Measurements from ENCODE around the gene PHETA1.
A peak's percentile ranks its signal among the peaks of the same experiment; 100 is the strongest.

The PHETA1 gene

DNA sequence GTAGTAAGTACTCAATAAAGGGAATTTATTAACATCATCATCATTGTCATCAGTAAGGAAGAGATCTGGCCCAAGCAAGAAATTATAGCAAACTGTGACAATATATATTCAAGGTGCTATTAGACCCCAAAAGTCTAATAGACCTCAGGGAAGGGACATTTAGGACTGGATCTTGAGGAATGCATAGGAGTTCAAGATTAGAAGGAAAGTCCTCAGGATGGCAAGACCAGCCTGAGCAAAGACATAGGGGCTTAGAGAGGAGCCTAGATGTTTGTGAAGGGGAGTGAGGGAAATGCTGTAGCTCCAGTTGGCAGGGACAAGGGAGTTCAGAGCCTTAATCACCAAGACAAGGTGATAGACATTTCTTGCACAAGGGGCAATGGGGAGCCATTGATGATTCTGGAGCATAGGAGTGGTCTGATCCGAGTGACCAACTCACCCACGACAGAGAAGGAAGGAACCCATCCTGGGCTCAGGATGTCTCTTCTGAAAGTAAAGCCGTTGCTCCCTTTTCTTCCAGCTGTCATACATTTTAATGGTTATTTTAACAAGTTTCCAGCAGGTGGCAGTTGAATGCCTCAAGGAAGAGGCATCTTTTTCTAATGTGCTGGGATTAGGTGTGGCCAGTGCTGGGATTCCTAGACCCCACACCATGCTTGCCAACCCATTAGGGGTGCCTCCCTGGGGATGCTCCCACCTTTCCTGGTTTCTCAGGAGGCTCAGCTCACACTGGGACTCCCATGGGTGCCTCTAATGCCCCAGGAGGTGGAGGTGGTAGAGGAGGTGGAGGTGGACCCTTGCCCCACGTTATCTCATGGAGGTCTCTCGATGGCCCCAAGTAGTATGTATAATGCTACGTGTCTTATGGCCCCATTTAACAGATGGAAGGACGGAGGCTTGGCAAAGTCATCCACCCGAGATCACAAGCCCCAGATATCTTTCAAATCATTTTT lies 37.8 kb downstream of the PHETA1 start:
- DNase-seq (ENCODE audit: low read depth in 2 of 2), result peak; percentile 38 to 71
- TF ChIP-seq, protein P1, sequence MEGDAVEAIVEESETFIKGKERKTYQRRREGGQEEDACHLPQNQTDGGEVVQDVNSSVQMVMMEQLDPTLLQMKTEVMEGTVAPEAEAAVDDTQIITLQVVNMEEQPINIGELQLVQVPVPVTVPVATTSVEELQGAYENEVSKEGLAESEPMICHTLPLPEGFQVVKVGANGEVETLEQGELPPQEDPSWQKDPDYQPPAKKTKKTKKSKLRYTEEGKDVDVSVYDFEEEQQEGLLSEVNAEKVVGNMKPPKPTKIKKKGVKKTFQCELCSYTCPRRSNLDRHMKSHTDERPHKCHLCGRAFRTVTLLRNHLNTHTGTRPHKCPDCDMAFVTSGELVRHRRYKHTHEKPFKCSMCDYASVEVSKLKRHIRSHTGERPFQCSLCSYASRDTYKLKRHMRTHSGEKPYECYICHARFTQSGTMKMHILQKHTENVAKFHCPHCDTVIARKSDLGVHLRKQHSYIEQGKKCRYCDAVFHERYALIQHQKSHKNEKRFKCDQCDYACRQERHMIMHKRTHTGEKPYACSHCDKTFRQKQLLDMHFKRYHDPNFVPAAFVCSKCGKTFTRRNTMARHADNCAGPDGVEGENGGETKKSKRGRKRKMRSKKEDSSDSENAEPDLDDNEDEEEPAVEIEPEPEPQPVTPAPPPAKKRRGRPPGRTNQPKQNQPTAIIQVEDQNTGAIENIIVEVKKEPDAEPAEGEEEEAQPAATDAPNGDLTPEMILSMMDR (IDR thresholded peaks at IDR 0.05; ENCODE audit: low read depth, low read length), result peak; percentile 56
- no peak overlapping the region for H3K4me3 ChIP-seq (replicated peaks in 1 of 2; ENCODE audit: low read depth in 2 of 2, low read length in 2 of 2)

DNA sequence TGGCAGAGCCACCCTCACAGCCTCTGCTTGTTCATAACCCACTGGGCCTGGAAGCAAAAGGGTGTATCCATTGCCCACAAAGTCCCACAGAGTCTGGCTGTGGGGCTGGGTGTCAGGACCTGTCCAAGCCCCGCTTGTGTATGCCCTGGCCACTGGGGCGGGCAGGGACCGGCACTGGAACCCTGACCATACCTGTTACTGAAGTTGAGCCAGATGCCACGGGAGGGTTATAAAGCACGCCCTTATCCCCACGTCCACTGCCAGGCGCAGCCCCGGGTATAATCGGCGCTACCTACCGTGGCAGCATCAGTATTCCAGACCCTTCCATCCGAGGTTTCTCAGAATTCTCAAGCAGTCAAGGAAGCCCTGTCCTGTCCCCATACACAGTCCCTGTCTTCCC lies 40.8 kb downstream of the PHETA1 start:
- H3K4me3 ChIP-seq (replicated peaks in 1 of 2; ENCODE audit: low read depth in 2 of 2, low read length in 2 of 2), result no peak overlapping the region
- TF ChIP-seq, protein P1 (IDR thresholded peaks at IDR 0.05; ENCODE audit: low read depth, low read length), result no peak
- DNase-seq (ENCODE audit: low read depth in 2 of 2), result no peak

DNA sequence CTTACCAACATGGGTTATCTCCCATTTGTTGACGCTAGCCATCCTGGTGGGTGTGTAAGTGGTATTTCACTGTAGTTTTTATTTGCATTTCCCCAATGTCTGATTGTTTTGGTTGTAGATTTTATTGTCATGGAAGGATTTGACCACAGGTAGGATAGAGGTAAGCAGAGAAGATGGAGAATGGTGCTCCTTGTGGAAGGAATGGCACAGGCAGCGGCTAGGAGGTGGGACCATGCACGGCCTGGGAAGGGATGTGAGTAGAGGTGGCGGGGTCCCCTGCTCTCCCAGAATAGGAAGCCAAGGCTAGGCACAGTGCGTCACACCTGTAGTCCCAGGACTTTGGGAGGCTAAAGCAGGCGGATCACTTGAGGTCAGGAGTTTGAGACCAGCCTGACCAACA lies 41.4 kb downstream of the PHETA1 start:
- no peak overlapping the region for H3K4me3 ChIP-seq (replicated peaks in 1 of 2; ENCODE audit: low read depth in 2 of 2, low read length in 2 of 2)
- no peak for DNase-seq (ENCODE audit: low read depth in 2 of 2)
- TF ChIP-seq, protein P1 (IDR thresholded peaks at IDR 0.05; ENCODE audit: low read depth, low read length), result no peak

DNA sequence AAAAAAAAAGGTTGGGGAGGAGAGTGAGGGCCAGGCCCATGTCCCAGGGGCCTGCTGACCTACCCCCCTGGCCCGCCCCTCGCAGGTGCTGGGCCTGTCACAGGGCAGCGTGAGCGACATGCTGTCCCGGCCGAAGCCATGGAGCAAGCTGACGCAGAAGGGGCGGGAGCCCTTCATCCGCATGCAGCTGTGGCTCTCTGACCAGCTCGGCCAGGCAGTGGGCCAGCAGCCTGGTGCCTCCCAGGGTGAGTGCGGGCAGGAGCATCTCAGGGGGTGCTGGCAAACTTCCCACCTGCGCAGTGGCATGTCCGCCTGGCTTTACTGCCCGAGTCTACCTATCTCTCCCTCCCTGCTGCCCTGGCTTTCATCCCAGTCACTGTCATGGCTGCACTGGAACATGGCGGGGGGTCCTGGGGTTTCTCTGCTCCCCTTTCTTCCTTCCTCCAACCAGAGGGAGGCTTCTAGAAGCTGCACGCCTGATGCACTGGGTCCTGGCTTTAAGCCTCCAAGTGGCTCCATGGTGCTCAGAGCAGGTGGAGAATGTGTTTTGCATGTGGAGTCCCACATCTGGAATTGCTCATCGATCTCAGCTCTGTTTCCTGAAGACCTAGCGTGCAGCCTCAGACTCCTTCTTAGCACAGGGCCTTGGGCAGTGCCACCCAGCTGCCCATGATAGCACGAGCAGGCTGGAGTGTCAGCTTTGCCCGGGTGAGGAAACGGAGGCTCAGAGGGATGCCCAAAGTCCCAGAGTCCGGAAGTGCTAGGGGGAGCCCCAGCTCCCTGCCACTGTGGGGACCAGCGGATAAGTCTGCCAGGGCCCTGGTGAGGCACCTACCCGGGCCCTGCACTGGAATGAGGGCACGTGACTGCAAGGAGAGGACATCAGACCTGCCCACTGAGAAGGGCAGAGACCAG lies 46.3 kb downstream of the PHETA1 start:
- TF ChIP-seq, protein P1 (IDR thresholded peaks at IDR 0.05; ENCODE audit: low read depth, low read length), result no peak
- DNase-seq (ENCODE audit: low read depth in 2 of 2), result peak in 1 of 2 donors; percentile 7
- no peak overlapping the region for H3K4me3 ChIP-seq (replicated peaks in 1 of 2; ENCODE audit: low read depth in 2 of 2, low read length in 2 of 2)

DNA sequence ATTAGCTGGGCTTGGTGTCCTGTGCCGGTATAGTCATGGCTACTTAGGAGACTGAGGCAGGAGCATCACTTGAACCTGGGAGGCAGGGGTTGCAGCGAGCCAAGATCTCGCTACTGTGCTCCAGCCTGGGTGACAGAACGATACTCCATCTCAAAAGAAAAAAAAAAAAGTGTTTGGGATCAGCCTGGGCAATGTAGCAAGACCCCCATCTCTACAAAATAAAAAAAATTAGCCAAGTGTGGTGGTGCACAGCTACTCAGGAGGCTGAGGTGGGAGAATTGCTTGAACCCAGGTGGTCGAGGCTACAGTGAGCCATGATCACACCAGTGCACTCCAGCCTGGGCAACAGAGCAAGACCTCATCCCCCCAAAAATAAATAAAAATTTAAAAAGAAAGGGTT lies 47.6 kb downstream of the PHETA1 start:
- TF ChIP-seq, protein P1 (IDR thresholded peaks at IDR 0.05; ENCODE audit: low read depth, low read length), result no peak
- DNase-seq (ENCODE audit: low read depth in 2 of 2), result no peak
- H3K4me3 ChIP-seq (replicated peaks in 1 of 2; ENCODE audit: low read depth in 2 of 2, low read length in 2 of 2), result no peak overlapping the region

DNA sequence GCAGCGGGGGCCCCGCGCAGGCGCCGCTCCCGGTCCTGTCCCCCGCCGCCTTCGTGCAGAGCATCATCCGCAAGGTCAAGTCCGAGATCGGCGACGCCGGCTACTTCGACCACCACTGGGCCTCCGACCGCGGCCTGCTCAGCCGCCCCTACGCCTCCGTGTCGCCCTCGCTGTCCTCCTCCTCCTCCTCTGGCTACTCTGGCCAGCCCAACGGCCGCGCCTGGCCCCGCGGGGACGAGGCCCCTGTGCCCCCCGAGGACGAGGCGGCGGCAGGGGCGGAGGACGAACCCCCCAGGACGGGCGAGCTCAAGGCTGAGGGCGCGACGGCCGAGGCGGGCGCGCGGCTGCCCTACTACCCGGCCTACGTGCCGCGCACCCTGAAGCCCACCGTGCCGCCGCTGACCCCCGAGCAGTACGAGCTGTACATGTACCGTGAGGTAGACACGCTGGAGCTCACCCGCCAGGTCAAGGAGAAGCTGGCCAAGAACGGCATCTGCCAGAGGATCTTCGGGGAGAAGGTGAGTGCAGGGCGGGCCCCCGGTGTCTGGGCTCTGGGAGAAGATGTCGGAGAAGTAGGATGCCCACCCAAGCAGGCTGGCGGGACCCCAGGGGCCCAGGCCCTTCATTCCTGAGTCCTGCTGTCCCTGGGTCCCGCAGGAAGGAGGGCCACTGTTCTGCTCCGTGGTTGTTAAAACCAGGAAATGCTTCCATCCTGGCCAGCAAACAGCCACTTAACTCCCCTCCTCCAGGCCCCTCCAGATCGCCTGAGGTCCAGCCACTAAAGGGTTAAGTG lies 48.4 kb downstream of the PHETA1 start:
- no peak overlapping the region for H3K4me3 ChIP-seq (replicated peaks in 1 of 2; ENCODE audit: low read depth in 2 of 2, low read length in 2 of 2)
- TF ChIP-seq, protein P1 (IDR thresholded peaks at IDR 0.05; ENCODE audit: low read depth, low read length), result no peak
- DNase-seq (ENCODE audit: low read depth in 2 of 2), result no peak
